ENCODE measurements around the gene KRTAP5-10.
"Not testable (repeated sequence)": the region's sequence is repeated elsewhere in the genome, so short reads cannot be mapped to it uniquely, and the experiment has no call there.

KRTAP5-10 gene

GRCh38 chr11:71565263-71565662 is at the start of gene KRTAP5-10:
TSS of gene KRTAP5-10 (plus strand) at chr11:71565563. CDS start at chr11:71565588, 25 bp downstream.
- no peak for DNase-seq (ENCODE audit: low read depth, low spot score)

- DNase-seq (ENCODE audit: low read depth, low spot score): no peak
Measured at GRCh38 chr11:71518506-71519471, 46.6 kb upstream of the KRTAP5-10 start.

GRCh38 chr11:71519546-71519945 is 45.8 kb upstream of the KRTAP5-10 start:
- DNase-seq (ENCODE audit: low read depth, low spot score): no peak

GRCh38 chr11:71525188-71525937 is 40.0 kb upstream of the KRTAP5-10 start:
- DNase-seq (ENCODE audit: low read depth, low spot score): no peak

- no peak for DNase-seq (ENCODE audit: low read depth, low spot score)
Measured at GRCh38 chr11:71525938-71526495, 39.3 kb upstream of the KRTAP5-10 start.

- not testable (repeated sequence) for DNase-seq (ENCODE audit: low read depth, low spot score)
Measured at GRCh38 chr11:71526796-71527575, 38.4 kb upstream of the KRTAP5-10 start, which contains the start of gene KRTAP5-7. TSS of gene KRTAP5-7 (plus strand) at chr11:71527267. CDS start at chr11:71527301, 34 bp downstream.

- no peak for DNase-seq (ENCODE audit: low read depth, low spot score)
Measured at GRCh38 chr11:71527576-71528210, 37.7 kb upstream of the KRTAP5-10 start.

- DNase-seq (ENCODE audit: low read depth, low spot score): no peak
Measured at GRCh38 chr11:71530602-71531001, 34.8 kb upstream of the KRTAP5-10 start.

- no peak for DNase-seq (ENCODE audit: low read depth, low spot score)
Measured at GRCh38 chr11:71532036-71532610, 33.2 kb upstream of the KRTAP5-10 start.

- DNase-seq (ENCODE audit: low read depth, low spot score): not testable (repeated sequence)
Measured at GRCh38 chr11:71534711-71535608, 30.4 kb upstream of the KRTAP5-10 start.

- DNase-seq (ENCODE audit: low read depth, low spot score): no peak
Measured at GRCh38 chr11:71535825-71536224, 29.5 kb upstream of the KRTAP5-10 start.

GRCh38 chr11:71537537-71537936 is 27.8 kb upstream of the KRTAP5-10 start:
- DNase-seq (ENCODE audit: low read depth, low spot score): no peak

- DNase-seq (ENCODE audit: low read depth, low spot score): not testable (repeated sequence)
Measured at GRCh38 chr11:71537977-71538665, 27.2 kb upstream of the KRTAP5-10 start, which contains the start of gene KRTAP5-8. TSS of gene KRTAP5-8 (plus strand) at chr11:71538025. CDS start at chr11:71538056, 31 bp downstream.

GRCh38 chr11:71538666-71538990 is 26.7 kb upstream of the KRTAP5-10 start:
- no peak for DNase-seq (ENCODE audit: low read depth, low spot score)

- no peak for DNase-seq (ENCODE audit: low read depth, low spot score)
Measured at GRCh38 chr11:71539017-71539416, 26.3 kb upstream of the KRTAP5-10 start.

GRCh38 chr11:71539971-71540370 is 25.4 kb upstream of the KRTAP5-10 start:
- not testable (repeated sequence) for DNase-seq (ENCODE audit: low read depth, low spot score)

GRCh38 chr11:71540521-71541304 is 24.6 kb upstream of the KRTAP5-10 start:
- DNase-seq (ENCODE audit: low read depth, low spot score): not testable (repeated sequence)

GRCh38 chr11:71542382-71542781 is 23.0 kb upstream of the KRTAP5-10 start:
- DNase-seq (ENCODE audit: low read depth, low spot score): no peak
